ENCODE results near the gene MCRIP2. TPM values are rescaled to one million over a fixed set of nuclear protein-coding genes. Genes with fewer than 3 reads are reported as not detected.

The MCRIP2 gene
- total and polyA plus RNA-seq, 7 donors: 52.1 to 132 (median 63.4) TPM

DNA sequence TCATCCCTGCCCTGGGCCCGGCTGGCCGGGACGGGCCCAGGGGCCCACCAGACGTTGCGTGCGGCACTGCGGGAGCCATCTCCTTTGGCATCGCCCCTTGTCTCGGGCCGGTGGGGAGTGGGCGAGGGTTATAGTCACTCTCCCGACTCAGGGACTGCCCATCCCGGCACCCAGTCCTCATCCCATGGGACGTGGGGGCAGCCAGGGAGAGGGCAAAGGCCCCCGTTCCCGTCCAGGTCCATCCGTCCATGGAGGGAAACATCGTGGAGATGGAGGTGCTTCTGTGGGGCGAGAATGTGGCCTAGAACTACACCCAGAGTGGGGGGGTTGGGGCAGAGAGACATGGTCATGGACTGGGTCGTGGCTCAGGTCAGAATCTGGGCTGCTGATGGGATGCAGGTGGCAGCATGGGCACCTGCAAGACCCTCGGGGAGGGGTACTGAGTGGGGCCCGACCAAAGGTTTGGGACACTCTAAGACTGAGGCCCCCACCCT, 5.1 kb downstream of the MCRIP2 start:
- Histone ChIP-seq H3K27ac (peak overlapping the region in 2 of 4 donors; percentile 22 to 36), H3K4me1 (peaks cover 0 to 55% (median 46%) of the 10 kb centered on the region in 4 donors)
- WGBS, 2 donors: 46 to 85% methylated on average over 22 of the region's 22 CpGs

DNA sequence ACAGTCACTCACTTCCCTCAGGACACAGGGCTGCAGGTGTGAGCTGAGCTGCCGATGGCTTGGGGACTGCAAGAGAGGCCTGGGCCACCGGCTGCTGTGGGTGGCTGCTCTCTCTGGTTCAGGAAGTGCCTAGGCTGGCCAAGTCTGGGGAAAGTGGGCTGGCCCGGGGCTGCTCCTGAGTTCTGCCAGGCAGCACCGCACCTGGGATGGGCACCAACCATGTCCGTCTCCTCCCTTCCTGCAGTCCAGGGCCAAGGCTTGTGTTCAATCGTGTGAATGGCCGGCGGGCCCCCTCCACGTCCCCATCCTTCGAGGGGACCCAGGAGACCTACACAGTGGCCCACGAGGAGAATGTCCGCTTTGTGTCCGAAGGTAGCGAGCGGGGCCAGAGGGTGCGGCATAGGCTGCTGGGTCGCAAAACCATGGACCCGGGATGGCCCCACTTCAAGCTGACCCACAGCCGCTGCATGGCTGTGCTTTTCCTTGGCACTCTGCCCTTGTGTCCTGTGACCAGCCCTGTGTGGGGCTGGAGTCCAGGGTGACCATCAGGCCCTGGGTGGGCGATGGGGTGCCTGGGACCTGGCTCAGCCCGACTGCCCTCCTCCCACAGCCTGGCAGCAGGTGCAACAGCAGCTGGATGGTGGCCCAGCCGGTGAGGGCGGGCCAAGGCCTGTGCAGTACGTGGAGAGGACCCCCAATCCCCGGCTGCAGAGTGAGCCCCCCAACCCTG, 5.7 kb downstream of the MCRIP2 start:
- TF ChIP-seq POLR2A (IDR thresholded peaks at IDR 0.05) (no peak), POLR2AphosphoS5 (IDR thresholded peaks at IDR 0.05) (no peak), EP300 (IDR thresholded peaks at IDR 0.05) (no peak)
- TF ChIP-seq, protein P1, sequence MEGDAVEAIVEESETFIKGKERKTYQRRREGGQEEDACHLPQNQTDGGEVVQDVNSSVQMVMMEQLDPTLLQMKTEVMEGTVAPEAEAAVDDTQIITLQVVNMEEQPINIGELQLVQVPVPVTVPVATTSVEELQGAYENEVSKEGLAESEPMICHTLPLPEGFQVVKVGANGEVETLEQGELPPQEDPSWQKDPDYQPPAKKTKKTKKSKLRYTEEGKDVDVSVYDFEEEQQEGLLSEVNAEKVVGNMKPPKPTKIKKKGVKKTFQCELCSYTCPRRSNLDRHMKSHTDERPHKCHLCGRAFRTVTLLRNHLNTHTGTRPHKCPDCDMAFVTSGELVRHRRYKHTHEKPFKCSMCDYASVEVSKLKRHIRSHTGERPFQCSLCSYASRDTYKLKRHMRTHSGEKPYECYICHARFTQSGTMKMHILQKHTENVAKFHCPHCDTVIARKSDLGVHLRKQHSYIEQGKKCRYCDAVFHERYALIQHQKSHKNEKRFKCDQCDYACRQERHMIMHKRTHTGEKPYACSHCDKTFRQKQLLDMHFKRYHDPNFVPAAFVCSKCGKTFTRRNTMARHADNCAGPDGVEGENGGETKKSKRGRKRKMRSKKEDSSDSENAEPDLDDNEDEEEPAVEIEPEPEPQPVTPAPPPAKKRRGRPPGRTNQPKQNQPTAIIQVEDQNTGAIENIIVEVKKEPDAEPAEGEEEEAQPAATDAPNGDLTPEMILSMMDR (IDR thresholded peaks at IDR 0.05): no peak
- intact Hi-C loops (cut with DNase I): no loop called here
- Histone ChIP-seq H3K4me3 (no peak overlapping the region), H3K9me3 (no peaks in the 10 kb centered on the region), H3K4me1 (peaks cover 0 to 54% (median 46%) of the 10 kb centered on the region in 4 donors), H3K27me3 (no peaks in the 10 kb centered on the region), H3K36me3 (peaks cover 0 to 5% (median 0%) of the 10 kb centered on the region in 4 donors), H3K27ac (peak overlapping the region in 3 of 4 donors; percentile 22 to 89 (median 78))
- DNase-seq: no peak
- WGBS, 2 donors: 22 to 75% methylated on average over 25 of the region's 25 CpGs

More for the DNA sequence above, 5.1 kb downstream of the MCRIP2 start:
- Histone ChIP-seq H3K4me3 (no peak overlapping the region), H3K9me3 (no peaks in the 10 kb centered on the region), H3K27me3 (no peaks in the 10 kb centered on the region), H3K36me3 (no peaks in the 10 kb centered on the region)
- intact Hi-C loops (cut with DNase I): no loop called here
- no peak for TF ChIP-seq POLR2A (IDR thresholded peaks at IDR 0.05)
- TF ChIP-seq EP300 (IDR thresholded peaks at IDR 0.05): no peak
- TF ChIP-seq POLR2AphosphoS5 (IDR thresholded peaks at IDR 0.05): no peak
- TF ChIP-seq, protein P1 (IDR thresholded peaks at IDR 0.05): no peak
- no peak for DNase-seq

DNA sequence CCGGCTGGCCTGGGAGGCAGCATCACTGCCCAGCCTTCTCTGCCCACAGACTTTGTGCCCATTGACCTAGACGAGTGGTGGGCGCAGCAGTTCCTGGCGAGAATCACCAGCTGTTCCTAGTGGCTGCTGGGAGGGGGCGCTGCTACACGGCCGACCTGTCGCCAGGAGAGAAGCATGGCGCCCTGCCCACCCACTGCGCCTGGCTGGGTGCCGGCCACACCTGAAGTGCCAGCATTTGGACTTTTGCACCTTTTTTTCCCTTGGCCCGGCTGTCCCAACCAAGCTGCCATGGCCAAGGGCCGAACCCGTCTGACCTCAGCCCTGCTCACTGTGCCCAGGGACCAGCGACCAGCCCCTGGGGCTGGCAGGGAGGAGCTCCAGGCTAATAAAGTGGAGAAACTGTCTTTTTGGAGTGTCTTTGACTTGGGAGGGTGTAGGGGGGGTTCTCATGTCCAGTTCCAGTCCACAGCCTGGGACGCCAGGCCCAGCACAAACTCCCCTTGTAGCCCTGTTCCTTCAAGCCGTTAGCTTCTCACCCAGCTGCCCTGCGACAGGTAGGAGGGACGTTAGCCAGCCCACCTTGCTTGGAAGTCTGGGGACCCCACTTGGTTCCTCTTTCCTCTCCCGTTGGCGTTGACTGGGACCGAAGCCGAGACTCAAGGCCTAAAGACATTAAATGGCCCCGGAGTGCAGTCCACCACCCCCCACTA, 6.6 kb downstream of the MCRIP2 start:
- no peak for DNase-seq
- 11 to 29% methylated on average over 24 of the region's 24 CpGs for WGBS, 2 donors
- TF ChIP-seq POLR2AphosphoS5 (IDR thresholded peaks at IDR 0.05) (no peak), EP300 (IDR thresholded peaks at IDR 0.05) (no peak), POLR2A (IDR thresholded peaks at IDR 0.05) (no peak)
- TF ChIP-seq, protein P1 (IDR thresholded peaks at IDR 0.05): peak in 1 of 4 experiments; percentile 6
- peak overlapping the region; percentile 78 to 91 (median 90) for H3K27ac ChIP-seq
- intact Hi-C loops (cut with DNase I): no loop called here
- H3K27me3 ChIP-seq: no peaks in the 10 kb centered on the region
- H3K4me3 ChIP-seq: peak overlapping the region; percentile 59 to 84 (median 66)
- H3K36me3 ChIP-seq: peaks cover 0 to 13% (median 0%) of the 10 kb centered on the region in 4 donors
- no peaks in the 10 kb centered on the region for H3K9me3 ChIP-seq
- H3K4me1 ChIP-seq: peaks cover 0 to 45% (median 37%) of the 10 kb centered on the region in 4 donors

DNA sequence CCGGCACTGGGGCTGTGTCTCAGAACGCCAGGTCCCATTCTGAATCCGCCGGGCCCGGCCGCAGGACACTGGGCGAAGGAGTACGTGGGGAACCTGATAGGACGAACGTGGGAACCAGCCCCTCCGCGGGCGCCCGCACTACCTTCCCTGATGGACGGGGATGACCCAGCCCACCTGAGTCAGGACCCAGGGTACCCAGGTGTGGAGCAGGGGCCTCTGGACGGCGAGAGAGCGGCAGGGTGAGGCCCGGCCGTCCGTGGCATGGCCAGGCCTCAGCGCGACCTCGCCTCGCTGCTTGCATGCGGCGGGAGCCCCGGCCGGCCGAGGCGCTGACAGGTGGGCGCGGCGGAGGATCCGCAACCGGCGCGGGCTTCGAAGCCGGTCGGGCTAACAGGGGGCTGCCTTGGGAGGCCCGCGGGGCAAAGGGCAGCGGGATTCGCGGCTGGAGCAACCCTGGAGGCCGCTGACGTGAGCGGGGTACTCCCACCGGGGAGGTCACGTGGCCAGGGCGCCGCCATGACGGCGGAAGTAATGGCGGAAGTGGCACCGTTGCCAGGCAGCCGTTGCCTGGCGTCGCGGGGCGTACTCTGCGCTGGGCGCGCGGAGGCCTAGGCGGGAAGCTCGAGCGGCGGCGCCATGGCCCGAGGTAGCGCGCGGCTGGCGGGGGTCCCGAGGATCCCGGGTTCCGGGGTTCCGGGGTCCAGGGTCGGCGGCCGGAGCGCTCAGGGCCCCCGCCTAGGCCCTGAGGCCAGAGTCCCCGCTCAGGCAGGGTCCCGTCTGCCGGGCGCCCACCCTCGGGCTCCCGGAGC, 7.4 kb downstream of the MCRIP2 start, which contains the start of gene WDR90:
TSS of gene WDR90 (plus strand) at position 585 of the 809 bp plus-strand sequence. CDS start at position 637, 52 bp downstream.
- Histone ChIP-seq H3K27ac (peak within 1 kb of the TSS; percentile 78 to 91 (median 90)), H3K36me3 (peaks cover 0 to 20% (median 0%) of the 10 kb centered on the region in 4 donors), H3K27me3 (no peaks in the 10 kb centered on the region), H3K9me3 (no peaks in the 10 kb centered on the region), H3K4me3 (peak within 1 kb of the TSS; percentile 59 to 84 (median 66)), H3K4me1 (peaks cover 0 to 40% (median 34%) of the 10 kb centered on the region in 4 donors)
- TF ChIP-seq POLR2A (IDR thresholded peaks at IDR 0.05): peak; percentile 20 to 53
- no peak for TF ChIP-seq EP300 (IDR thresholded peaks at IDR 0.05)
- TF ChIP-seq POLR2AphosphoS5 (IDR thresholded peaks at IDR 0.05): peak; percentile 58 to 88 (median 76)
- WGBS, 2 donors: 1% methylated on average over 91 of the region's 91 CpGs
- intact Hi-C loops (cut with DNase I): no loop called here
- peak; percentile 97 for DNase-seq

Measured in sigmoid colon (tissue), 7 donors.